NCI-H1694 (cell line): ENCODE results near the gene FUNDC2.

Experiments
- DNase-seq: peaks from one replicate; lab custom pipeline; 2025; lab: John Stamatoyannopoulos, UW

FUNDC2 gene

DNA sequence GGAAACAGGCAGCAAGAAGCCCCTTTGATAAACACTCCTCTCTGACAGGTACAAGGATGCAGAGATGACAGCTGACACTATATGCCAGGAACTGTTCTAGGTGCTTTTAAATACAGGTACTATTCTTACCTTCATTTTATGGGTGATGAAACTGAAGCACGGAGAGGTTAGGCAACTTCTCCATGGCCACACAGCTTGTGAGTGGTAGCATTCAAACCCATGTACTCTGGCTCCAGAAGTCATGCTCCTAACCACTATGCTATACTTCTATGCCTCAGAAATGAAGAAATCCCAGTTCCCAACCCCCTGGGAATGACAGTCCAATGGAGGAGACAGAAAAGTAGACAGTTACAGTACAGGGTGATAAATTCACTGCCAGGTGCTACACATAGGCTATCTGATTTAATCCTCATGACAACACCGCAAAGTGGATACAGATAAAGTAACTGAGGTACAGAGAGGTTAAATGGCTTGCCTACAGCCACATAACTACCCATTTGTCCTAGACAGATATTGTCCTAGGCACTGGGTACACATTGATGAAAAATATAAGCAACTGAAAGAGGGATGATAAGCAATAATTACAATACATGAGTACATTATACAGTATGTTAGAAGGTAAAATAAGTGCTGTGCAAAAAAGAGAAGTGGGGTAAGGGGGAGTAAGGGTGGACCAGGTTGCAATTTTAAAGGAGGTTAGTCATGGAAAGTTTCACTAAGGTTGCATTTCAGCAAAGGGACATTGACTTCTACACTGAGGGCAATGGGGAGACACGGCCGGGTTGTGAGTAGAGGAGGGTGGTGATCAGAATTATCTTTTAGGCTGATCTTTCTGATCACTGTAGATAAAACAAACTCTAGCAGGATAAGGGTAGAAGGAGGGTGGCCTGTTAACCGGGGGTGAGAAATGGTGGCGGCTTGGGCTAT lies 2.5 kb upstream of the FUNDC2 start:
- no peak for DNase-seq

DNA sequence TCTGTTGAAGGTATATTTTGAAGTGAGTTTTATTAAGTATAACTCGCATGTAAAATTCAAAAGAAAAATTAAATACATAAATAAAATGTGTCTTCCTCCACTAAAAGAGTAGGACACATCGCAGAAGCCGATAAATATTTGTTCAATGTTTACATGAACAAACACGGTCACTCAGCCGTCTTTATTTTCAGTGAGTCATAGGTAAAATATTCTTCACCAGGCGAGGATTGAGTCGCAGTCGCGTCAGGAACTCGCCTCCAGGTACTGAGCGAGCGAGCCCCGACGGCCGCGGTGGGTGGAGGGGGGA lies 271 bp upstream of the FUNDC2 start:
- DNase-seq = no peak

DNA sequence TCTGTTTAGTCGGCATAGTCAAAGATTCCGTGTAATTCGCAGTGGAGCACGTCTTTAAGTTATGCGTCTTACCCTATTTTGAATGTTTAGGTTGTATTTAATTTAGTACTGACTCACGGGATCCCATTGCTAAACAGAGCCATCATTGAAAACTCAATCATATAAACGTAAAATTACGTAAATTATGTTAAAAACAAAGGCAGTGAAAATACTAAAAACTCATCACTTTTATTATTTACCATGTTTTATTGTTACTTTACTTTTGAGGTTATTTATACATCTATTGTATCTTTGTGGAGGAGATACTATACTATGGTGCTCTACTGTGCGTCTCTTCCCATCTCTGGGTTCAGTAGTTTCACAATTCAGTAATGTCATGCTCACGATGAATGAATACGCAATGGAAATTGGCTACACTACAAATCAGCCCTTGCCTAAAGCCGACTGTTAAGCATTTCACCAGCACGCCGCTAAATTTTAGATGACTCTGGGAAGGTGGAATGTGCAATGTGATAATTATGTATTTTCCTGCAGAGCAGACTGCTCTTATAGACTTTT lies 944 bp downstream of the FUNDC2 start:
- DNase-seq = peak; percentile 37

DNA sequence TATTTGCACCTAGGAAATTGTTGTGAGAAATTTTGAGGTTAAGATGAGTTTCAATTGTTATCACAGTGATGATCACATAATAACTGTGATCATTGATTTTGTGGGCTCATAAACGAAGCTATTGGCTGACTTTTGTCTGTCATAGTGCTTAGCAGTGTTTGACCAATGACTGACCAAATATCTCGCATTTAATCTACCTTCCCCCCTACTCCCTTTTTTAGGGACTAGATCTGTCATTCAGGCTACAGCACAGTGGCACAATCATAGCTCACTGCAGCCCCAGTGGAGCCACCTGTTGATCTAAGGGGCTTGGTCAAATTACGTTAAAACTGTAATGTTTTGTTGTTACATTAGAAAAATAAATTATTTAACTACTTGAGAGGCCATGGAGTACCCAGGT lies 1.5 kb downstream of the FUNDC2 start:
- no peak for DNase-seq

DNA sequence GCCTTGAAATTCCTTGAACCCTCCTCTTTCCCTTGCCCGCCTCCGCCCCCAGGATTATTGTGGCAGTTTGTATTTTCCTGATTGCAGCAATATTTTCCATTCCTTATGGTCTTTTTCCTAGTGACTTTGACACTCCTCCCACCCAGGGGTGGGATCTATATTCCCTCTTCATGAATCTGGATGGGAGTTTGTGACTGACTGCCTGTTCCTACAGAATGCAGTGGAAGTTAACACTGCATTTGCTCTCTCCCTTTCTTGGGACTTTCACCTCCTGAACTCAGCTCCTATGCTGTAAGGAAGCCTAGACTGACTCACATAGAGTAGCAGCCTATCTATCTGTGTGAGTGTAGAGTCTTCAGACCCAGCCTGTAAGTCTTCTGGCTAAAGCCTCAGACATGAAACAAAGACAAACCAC lies 2.2 kb downstream of the FUNDC2 start:
- no peak for DNase-seq

DNA sequence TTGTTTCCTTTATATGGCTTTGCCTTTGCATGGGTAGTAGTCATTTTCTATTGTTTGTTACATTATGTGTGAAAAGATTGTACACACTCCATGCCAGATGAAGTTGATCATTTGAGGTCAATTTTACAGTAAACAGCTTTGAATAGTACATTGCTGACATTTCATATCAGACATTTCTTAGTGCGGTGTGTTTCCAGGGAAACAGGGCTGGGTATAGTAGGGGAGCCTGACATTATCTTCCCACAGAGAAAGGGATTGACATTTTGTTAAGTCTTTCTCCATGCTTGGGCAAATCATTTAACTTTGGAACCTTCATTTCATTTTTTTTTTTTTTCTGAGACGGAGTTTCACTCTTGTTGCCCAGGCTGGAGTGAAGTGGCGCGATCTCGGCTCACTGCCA lies 5.0 kb downstream of the FUNDC2 start:
- DNase-seq = no peak

DNA sequence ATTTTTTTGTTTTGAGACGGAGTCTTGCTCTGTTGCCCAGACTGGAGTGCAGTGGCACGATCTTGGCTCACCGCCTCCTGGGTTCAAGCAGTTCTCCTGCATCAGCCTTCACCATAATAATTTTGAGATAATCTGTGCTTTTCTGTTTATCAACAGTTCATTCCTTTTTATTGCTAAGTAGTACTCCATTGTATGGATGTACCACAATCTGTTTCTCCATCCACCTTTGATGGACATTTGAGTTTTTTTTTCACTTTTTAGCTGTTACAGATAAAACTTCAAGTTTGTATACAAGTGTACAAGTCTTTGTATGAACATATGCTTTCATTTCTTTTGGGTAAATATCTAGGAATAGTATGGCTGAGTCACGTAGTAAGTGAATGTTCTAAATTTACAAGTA lies 9.0 kb downstream of the FUNDC2 start:
- DNase-seq = no peak

DNA sequence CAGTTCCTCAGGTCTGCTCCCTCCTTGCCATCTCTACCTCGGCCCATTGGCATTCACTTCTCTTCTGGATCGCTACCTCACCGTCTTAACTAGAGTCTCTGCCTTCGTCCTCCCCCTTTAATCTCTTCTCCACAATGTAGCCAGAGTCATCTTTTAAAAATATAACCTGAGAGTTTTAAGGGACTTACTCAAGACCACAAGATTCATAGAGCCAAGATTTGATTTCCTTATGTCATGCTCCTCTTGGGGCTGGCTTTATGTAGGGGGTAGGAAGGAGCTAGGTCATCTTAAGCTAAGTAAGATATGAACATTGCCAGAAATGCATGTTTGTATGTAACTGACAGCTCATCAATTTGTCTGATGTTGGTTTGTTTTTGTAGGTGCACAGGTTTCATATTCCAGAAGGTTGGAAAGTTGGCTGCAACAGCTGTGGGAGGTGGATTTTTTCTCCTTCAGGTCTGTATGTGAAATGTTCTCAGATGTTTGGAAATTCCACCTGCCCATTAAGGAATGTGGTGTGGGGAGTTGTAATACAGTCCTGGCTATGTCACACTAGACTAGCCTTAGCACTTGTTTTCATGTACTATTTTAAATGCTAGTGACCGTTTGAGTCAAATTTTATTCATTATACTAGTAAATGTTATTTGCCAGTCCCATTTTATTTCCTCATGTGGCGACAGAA lies 19.6 kb downstream of the FUNDC2 start:
- no peak for DNase-seq

DNA sequence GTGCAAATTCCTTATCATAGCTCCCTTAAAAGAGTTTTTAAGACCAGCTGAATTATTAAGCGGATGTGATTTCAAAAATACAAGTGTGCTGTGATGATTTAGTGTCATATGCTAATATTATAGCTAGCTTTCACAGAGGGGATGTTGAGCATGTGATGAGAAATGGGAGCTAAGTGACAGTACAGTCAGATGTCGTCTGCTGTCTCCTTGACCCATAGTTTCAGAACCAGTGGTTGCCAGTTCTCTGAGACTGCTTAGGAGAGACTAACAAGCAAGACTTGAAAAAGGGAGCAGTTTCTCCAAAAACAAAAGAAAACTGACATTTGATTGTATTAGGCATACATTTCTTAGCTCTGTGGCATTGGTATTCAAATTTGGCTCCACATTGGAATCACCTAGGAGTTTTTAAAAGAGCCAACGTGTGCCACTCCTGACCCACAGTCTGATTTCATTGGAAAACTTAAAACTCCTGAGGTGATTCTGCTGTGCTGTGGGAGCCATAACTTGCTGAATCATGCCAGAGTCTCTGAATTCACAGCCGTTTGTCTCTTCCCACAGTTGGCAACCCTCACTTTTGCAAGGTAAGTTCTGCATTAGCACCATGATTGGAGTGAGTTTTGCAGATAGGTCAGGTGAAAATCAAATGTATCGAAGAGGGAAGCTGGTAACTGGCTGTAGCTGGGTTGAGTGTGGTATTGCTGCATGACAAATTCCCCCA lies 20.3 kb downstream of the FUNDC2 start:
- no peak for DNase-seq

DNA sequence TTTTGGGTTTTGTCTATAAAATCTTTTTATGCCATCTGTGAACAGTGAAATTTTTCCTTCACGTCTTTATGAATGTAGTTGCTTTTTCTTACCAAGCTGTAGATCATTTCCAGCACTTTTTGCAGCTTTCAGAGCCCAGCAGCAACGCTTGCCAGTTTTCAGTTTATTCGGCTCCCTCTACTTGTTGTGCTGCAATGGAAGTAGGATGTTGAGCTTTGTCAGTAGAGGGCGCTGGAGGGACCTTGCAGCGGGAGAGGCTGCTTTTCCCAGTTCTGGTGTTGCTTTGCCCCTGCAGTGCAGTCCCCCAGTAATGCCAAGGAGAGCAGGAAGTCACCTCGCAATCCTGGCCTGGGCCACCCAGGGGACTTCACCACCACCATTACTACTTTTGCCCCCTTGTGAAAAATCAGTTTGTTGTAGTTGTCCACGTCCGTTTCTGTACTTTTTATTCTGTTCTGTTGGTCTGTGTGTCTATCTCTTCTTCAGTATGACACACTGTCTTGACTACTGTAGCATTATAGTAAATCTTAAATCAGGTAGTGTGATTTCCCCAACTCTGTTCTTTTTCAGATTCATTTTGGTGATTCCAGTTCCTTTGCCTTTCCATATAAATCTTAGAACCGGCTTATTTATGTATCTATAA lies 22.5 kb downstream of the FUNDC2 start:
- peak; percentile 56 for DNase-seq

DNA sequence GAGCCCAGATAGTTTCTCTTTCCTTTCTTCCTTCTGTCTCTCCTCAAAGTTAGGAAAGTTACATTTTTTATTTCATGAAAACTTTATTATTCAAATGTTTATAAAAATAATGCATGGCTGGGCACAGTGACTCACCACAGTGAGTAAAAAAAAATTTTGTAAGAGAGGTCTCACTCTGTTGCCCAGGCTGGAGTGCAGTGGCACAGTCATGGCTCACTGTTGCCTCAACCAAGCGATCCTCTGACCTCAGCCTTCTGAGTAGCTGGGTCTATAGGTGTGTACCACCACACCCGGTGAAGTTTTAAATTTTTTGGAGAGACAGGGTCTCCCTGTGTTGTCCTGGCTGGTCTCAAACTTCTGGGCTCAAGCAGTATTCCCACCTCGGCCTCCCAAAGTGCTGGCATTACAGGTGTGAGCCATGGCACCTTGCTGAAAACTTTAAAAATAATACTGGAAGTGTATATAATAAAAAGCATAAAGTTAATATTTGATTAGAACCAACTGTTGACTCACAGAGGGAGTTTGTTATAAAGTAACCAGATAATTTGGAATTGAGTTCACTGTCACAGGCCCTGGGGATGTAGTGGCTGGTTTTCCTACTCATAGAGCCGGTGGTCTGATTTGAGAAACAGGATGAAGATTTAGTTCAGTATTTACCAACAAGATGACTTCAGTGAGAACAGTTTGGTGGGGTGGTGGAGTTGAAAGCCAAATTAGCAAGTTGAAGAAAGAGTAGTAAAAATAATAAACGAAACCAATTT lies 26.3 kb downstream of the FUNDC2 start:
- DNase-seq = no peak

DNA sequence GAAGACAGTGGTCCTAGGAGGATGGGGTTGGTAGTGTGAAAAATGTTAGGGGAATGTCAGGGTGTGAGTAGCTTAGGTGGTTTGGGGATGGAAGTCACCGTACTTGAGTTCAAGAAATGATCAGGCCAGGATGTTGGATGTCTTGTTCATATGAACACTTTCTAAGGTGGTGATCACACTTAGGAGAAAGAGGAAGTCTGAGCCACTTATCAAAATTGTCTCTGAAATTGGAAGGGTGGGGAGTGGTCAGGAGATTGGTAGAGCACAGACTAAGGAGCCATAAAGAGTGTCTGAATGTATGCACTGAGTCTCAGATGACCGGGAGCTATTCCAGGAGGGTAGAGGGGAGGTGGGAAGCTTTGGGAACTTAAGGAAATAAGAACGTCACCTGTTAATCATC lies 27.0 kb downstream of the FUNDC2 start:
- DNase-seq = no peak

DNA sequence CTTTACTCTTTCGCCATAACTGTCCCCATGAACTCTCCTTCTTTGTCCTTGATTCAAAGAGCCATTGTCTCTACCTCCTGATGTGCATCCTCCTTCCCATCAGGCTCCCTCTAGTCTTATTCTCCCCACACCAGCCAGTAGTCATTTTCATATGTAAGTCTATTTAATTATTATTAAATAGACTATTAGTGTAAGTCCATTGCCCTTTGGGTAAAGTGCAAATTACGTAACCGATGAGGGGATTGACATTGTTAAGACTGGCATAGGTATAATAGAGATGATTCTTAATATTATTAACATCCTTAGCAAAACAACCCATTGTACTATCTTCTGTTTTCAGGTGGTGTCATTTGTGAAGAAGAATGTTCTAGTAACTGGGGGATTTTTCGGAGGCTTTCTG lies 27.6 kb downstream of the FUNDC2 start:
- no peak for DNase-seq

DNA sequence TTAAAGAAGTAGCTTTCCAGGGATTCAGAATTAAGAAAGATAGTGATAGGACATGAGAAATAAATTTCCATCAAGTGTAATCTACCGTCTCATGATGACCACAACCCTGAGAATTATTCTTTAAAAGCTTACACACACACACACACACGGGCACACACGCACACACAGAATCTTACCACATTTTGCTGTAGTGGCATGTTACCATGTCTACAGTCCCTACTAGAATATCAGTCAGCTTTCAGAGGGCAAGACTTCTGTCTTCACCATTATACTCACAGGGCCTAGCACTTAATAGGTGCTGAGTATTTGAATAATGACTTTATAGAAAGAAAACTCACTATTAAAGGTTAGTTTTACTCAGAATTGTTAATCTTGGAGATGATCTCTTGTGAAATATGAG lies 28.9 kb downstream of the FUNDC2 start:
- DNase-seq = no peak

DNA sequence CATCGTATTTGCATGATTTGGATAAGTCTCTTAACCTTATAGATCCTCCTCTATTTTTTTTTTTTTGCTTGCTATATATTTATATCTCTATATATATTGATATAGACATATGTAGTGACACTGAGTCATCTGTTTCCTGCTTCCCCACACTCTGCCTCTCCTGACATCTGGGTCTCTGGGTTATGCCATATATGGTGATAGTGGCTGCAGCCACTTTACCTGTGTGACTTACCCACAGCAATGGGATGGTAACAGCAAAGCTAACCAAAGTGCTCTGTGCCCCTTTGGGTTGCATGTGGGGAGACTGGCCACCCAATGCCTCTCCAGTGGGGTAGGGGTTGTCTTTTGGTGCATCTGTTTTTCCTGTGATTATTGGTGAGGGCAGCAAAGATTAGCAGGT lies 29.8 kb downstream of the FUNDC2 start:
- DNase-seq = no peak

DNA sequence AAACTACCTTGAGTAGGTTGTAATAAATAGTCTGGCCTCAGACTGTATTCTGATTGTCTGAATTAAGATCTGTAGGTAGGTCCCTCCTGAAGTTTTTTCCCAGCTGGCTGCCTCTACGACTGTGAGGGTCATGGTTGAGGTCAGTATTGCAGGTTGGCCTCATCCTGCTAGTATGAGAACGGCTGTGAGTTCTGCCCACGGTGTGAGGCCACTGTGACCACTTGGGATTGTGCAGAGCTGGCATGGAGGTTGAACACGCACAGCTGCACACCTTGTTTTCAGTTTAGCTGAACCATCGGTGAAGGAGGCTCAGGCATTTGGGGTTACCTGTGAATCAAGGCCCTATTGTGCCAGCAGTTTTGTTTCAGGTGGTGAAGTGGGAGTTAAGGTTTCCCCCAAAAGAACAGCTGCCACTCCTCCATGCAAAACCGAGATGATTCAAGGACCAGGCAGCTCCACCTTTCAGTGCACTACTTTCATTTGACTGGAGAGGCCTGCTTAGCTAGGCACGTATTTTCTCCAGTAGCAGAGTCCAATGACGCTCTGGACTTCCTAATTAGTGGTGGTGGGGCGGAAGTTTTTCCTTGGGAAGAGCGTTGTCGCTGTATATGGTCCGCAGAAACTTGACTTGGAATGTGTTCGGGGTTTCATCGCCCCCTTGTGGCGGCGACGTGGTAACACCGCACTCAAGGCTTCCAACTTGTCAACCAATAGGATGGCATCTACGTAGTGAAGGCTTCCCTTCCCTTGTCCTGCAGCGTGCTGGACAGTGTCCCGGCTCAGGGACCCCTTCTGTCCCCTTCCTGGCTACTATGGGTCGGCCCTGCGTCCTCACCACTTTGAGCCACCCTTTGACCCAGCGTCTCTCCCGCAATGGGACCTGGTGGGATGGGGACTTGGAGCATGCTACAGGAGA lies 30.5 kb downstream of the FUNDC2 start:
- peak; percentile 37 for DNase-seq

DNA sequence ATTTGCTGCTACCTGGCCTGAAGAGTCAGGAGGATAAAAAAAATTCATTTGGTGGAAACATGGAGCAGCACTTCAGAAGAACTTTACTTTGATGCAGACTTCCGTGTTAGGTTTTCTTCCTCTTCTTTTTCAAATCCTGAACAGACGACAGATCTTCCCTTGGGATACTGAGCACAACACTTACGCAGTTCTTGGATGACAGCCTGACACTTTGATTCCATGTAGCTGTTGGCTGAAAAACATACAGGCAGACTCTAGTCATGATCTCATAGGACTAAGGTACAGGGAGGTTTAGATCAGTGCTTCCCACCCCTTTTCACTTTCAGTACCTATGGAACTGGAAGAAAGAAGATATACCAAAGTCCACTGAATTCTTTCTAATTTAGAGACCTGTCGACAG lies 35.1 kb downstream of the FUNDC2 start:
- no peak for DNase-seq

DNA sequence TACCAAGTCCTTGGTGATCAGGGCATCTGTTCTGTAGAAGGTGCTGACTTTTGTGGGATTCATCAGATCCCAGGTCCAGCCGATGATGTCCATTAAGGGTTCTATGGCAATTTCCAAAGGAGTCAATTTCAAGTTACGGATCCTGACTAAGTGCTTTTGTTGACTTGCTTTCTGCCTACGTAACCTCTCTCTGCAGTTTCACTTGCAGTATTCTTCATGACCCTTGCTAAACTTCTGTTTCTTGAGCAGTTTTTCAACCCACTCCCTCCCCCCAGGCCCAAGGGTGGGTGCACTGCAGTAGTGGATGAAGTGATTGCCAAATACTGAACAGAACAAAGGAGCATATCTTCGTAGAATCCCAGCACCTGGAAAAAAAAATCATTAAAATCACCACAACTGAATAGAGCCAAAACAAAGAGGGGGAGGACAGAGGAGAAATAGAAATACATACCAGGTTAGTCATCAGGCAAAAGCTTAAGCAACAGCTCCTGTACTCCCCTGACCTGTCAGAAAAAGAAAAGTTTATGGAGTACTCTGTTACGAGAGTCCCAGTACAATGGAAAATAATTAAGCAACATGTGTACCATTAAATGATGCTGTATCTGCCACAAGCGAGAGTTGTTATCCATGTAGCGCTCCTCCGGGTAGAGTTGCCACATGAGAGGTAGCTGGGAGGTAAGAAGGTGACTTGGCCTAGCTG lies 38.5 kb downstream of the FUNDC2 start:
- no peak for DNase-seq

DNA sequence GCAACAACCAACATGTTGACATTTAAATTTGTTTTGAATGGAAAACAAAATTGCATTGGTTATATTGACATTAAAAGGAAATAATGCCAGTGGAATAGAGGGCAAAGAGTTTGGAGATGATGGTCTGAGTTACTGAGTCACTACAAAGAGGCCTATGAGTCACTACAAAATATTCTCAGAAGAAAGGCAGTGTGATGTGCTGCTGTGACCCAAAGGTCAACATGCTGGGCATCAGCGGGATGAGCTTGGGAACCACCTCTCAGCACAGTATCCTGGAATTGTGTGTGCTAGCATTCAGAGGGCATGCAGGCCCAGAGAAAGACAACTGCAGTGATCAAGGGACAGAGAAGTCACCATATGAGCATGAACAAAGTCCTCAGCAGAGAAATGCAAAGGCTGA lies 41.5 kb downstream of the FUNDC2 start:
- no peak for DNase-seq

DNA sequence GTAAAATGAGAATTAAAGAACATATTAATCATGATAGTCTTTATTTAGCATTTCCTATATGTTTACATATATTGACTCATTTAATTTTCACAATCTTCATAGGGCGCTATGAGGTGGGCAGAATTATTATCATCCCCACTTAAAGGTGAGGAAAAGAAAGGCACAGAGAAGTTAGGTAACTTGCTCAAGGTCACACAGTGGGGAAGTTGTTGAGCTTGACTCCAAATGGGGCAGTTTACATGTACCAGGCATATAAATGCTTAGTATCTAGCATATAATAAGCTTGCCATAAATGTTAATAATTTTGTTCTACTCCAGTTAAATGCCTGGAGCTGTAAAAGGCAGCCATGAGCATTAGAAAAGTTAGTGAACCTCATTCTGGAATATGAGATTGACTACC lies 42.8 kb downstream of the FUNDC2 start:
- no peak for DNase-seq
